MCF 10A (cell line): Measurements from ENCODE around the gene ATG7. TPM values are rescaled to one million over a fixed set of nuclear protein-coding genes. Genes with fewer than 3 reads are reported as not detected.

Source experiments
- BruUV-seq: library from RNA; stranded (reverse); fragments of 400-500 nt; replicated peaks from 2 replicates; lab custom pipeline; 2021; lab: Mats Ljungman, UMichigan
- CTCF ChIA-PET: fragments of 300-600 bp; sonication (Branson Sonifier 250); formaldehyde crosslinking; extraction: SDS; loops from one replicate; lab custom pipeline; 2021; ENCODE audit warnings: antibody characterized with exemption, inconsistent platforms; lab: Yijun Ruan, JAX
- POLR2A ChIA-PET: fragments of 300-600, 350-650 bp; sonication (Branson Sonifier 250); formaldehyde crosslinking; extraction: SDS; loops from one replicate; lab custom pipeline; 2020; ENCODE audit warnings: antibody characterized with exemption, inconsistent platforms; lab: Yijun Ruan, JAX
- DNase-seq: peaks from one replicate; pipeline ENCODE4 v3.0.0-alpha.2; 2018; ENCODE audit not compliant: unreplicated experiment
- H3K27ac Mint-ChIP-seq: one replicate; pipeline ENCODE4 v1.8.0; 2022; ENCODE audit warnings: mild to moderate bottlenecking, low read depth, mixed read lengths; ENCODE audit not compliant: unreplicated experiment
- H3K27me3 Mint-ChIP-seq: one replicate; pipeline ENCODE4 v1.8.0; 2022; ENCODE audit warnings: mixed read lengths; ENCODE audit not compliant: insufficient read depth, unreplicated experiment
- H3K36me3 Mint-ChIP-seq: one replicate; pipeline ENCODE4 v1.8.0; 2022; ENCODE audit warnings: mild to moderate bottlenecking, moderate library complexity, mixed read lengths; ENCODE audit not compliant: insufficient read depth, unreplicated experiment
- H3K4me1 Mint-ChIP-seq: one replicate; pipeline ENCODE4 v1.8.0; 2022; ENCODE audit warnings: mixed read lengths; ENCODE audit not compliant: insufficient read depth, unreplicated experiment
- H3K4me3 Mint-ChIP-seq: one replicate; pipeline ENCODE4 v1.8.0; 2022; ENCODE audit warnings: mild to moderate bottlenecking, moderate library complexity, mixed read lengths; ENCODE audit not compliant: unreplicated experiment
- H3K9me3 Mint-ChIP-seq: one replicate; pipeline ENCODE4 v1.8.0; 2022; ENCODE audit warnings: mixed read lengths; ENCODE audit not compliant: unreplicated experiment
- CTCF ChIP-seq: fragments of 200-600 bp; IDR thresholded peaks from one replicate; pipeline ENCODE4 v1.8.0; 2022; ENCODE audit warnings: antibody characterized with exemption, mild to moderate bottlenecking; ENCODE audit not compliant: unreplicated experiment
- intact Hi-C: fragments of 100-400 bp; cut with micrococcal nuclease; formaldehyde crosslinking; loops from 2 replicates; pipeline ENCODE4 v1.14.1; 2022
- total RNA-seq: library from RNA; stranded (reverse); gene quantifications from 2 replicates; pipeline ENCODE4 v1.2.3, GENCODE V29; 2022

Gene ATG7
- total RNA-seq, 1 experiment from 2014 or later: 54.0 TPM

- Mint-ChIP-seq H3K4me1 (peaks cover 29% of the 10 kb centered on the region), H3K4me3 (no peak overlapping the region), H3K27me3 (no peaks in the 10 kb centered on the region), H3K36me3 (peaks cover 14% of the 10 kb centered on the region), H3K9me3 (no peaks in the 10 kb centered on the region), H3K27ac (peak overlapping the region; percentile 51)
- ChIA-PET POLR2A (interaction anchor here (0.7 to 1.4 kb wide), 4 partner anchors 11 to 322 kb away, joined by 3 to 4 read pairs (median 3); no protein-coding TSS in a partner anchor), CTCF (interaction anchor here (0.6 to 3.6 kb wide), 7 partner anchors 12 to 1117 kb away, joined by 3 to 17 read pairs (median 4); no protein-coding TSS in a partner anchor)
- no peak for TF ChIP-seq CTCF
- DNase-seq: no peak
- intact Hi-C loops: loop anchor here (5.0 kb wide), 1 partner anchor 141 kb away; no protein-coding TSS in a partner anchor
- no TSS peak for BruUV-seq
Observed at GRCh38 chr3:11391174-11391879, 119.1 kb downstream of the ATG7 start.

GRCh38 chr3:11392014-11392859, 120.0 kb downstream of the ATG7 start:
- TF ChIP-seq CTCF: no peak
- BruUV-seq: no TSS peak
- no peaks in the 10 kb centered on the region for H3K27me3 Mint-ChIP-seq
- DNase-seq: peak; percentile 79
- no peak overlapping the region for H3K4me3 Mint-ChIP-seq
- peaks cover 14% of the 10 kb centered on the region for H3K36me3 Mint-ChIP-seq
- peaks cover 29% of the 10 kb centered on the region for H3K4me1 Mint-ChIP-seq
- no peak overlapping the region for H3K27ac Mint-ChIP-seq
- POLR2A ChIA-PET: interaction anchor here (0.7 to 1.1 kb wide), 5 partner anchors 52 to 321 kb away, joined by 3 to 4 read pairs (median 3); partner anchors contain the start of gene VGLL4
- no peaks in the 10 kb centered on the region for H3K9me3 Mint-ChIP-seq
- intact Hi-C loops: loop anchor here (5.0 kb wide), 1 partner anchor 140 kb away; no protein-coding TSS in a partner anchor
- CTCF ChIA-PET: interaction anchor here (0.6 to 3.6 kb wide), 4 partner anchors 13 to 1088 kb away, joined by 3 to 17 read pairs (median 4); no protein-coding TSS in a partner anchor

- intact Hi-C loops: loop anchor here (5.0 kb wide), 1 partner anchor 140 kb away; no protein-coding TSS in a partner anchor
- CTCF ChIA-PET: interaction anchor here (3.6 kb wide), 1 partner anchor 13 kb away, joined by 17 read pairs; no protein-coding TSS in a partner anchor
- POLR2A ChIA-PET: interaction anchor here (0.8 to 1.1 kb wide), 3 partner anchors 106 to 251 kb away, joined by 3 to 4 read pairs (median 4); partner anchors contain the start of gene VGLL4
- Mint-ChIP-seq H3K4me3 (no peak overlapping the region), H3K27ac (no peak overlapping the region), H3K27me3 (no peaks in the 10 kb centered on the region), H3K9me3 (no peaks in the 10 kb centered on the region), H3K36me3 (peaks cover 14% of the 10 kb centered on the region), H3K4me1 (peaks cover 29% of the 10 kb centered on the region)
- DNase-seq: no peak
- no TSS peak for BruUV-seq
- TF ChIP-seq CTCF: no peak
Observed at GRCh38 chr3:11392860-11393114, 120.6 kb downstream of the ATG7 start.
